Hindlimb muscle (tissue), 1 donor: Measurements from ENCODE around the gene C15orf61. TPM values are rescaled to one million over a fixed set of nuclear protein-coding genes. Genes with fewer than 3 reads are reported as not detected.

Experiments
- polyA plus RNA-seq: library from polyadenylated mRNA; unstranded; fragments of 120-200 nt; gene quantifications from one replicate; pipeline ENCODE4 v1.2.1, GENCODE V29; 2013; ENCODE audit not compliant: insufficient read length

The C15orf61 gene
- polyA plus RNA-seq, 1 donor = 8.7 TPM

Other genes with a start within 250 kb of the C15orf61 start
- gene MAP2K5, start 21.6 kb downstream of the C15orf61 start, polyA plus RNA-seq = 21.1 TPM